ENCODE data around the gene SMARCA1.

Gene SMARCA1

DNA sequence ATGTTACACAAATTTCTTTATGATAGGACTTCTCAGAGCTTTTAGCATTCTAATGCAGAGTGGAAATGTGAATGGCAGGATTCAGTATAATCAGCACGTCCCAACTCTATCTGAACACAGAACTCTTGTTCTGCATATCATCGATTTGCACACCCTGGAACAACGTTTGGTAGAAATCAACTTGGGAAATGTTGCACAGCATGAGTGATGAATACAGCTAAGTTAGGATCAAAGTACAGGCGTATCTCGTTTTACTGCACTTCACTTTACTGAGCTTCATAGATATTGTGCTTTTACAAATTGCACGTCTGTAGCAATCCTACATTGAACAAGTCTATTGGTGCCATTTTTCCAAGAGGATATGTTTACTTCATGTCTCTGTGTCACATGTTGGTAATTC, 70.8 kb downstream of the SMARCA1 start:
- DNase-seq (ENCODE audit: low read depth): no peak

DNA sequence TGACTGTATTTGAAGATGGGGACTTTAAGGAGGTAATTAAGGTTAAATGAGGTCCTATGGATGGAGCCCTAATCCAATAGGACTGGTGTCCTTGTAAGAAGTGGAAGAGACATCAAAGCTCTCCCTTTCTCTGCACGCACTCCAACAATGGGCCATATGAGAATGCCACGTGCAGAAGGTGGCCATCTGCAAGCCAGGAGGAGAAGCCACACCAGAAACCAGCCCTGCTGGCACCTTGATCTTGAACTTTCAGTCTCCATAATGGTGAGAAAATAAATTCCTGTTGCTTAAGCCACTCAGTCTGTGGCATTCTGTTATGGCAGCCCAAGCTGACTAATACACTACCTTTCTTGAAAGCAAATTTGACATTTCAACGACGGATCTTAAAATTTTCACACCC, 73.2 kb downstream of the SMARCA1 start:
- no peak for DNase-seq (ENCODE audit: low read depth)

GRCh38 chrX:129449148-129449547, 74.1 kb downstream of the SMARCA1 start:
- DNase-seq (ENCODE audit: low read depth): no peak

- no peak for DNase-seq (ENCODE audit: low read depth)
Measured at GRCh38 chrX:129445436-129445835, 77.9 kb downstream of the SMARCA1 start.

- no peak for DNase-seq (ENCODE audit: low read depth)
Measured at GRCh38 chrX:129433945-129434344, 89.3 kb downstream of the SMARCA1 start.

- no peak for DNase-seq (ENCODE audit: low read depth)
Measured at GRCh38 chrX:129433461-129433860, 89.8 kb downstream of the SMARCA1 start.

- DNase-seq (ENCODE audit: low read depth): no peak
Measured at GRCh38 chrX:129427267-129427666, 96.0 kb downstream of the SMARCA1 start.

- DNase-seq (ENCODE audit: low read depth): no peak
Measured at GRCh38 chrX:129423191-129423590, 100.1 kb downstream of the SMARCA1 start.

- no peak for DNase-seq (ENCODE audit: low read depth)
Measured at GRCh38 chrX:129404670-129405008, 118.7 kb downstream of the SMARCA1 start.

- no peak for DNase-seq (ENCODE audit: low read depth)
Measured at GRCh38 chrX:129403974-129404669, 119.2 kb downstream of the SMARCA1 start.

Data from activated T-helper 1 cell treated with Interleukin-2 at 50 U/mL for 16 hours (primary cell).